Measurements from ENCODE around the gene FCMR.
"Not testable (repeated sequence)": the region's sequence is repeated elsewhere in the genome, so short reads cannot be mapped to it uniquely, and the experiment has no call there.

Gene FCMR

GRCh38 chr1:206873603-206874188 lies 48.0 kb downstream of the FCMR start:
- H3K4me3 ChIP-seq (ENCODE audit: low read length), result no peak overlapping the region
- TF ChIP-seq ZNF274 (IDR thresholded peaks at IDR 0.05; ENCODE audit: low read depth, low read length), result no peak

GRCh38 chr1:206872139-206872538 lies 49.6 kb downstream of the FCMR start:
- TF ChIP-seq ZNF274 (IDR thresholded peaks at IDR 0.05; ENCODE audit: low read depth, low read length), result no peak
- no peak overlapping the region for H3K4me3 ChIP-seq (ENCODE audit: low read length)

DNA sequence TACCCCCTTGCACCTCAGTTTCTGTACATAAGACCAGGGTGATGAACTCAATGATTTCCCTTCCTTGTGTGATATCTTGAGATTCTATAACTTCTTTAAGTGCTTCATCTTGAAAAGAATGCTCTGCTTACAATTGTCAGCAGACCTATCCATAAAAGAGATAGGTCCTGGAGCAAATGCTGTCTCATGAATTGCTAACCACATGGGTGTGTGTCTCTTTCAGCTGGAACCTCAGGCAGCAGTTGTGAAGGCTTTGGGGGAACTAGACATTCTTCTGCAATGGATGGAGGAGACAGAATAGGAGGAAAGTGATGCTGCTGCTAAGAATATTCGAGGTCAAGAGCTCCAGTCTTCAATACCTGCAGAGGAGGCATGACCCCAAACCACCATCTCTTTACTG lies 53.5 kb downstream of the FCMR start:
- H3K4me3 ChIP-seq (ENCODE audit: low read length), result no peak overlapping the region
- TF ChIP-seq ZNF274 (IDR thresholded peaks at IDR 0.05; ENCODE audit: low read depth, low read length), result no peak

GRCh38 chr1:206867716-206868115 lies 54.0 kb downstream of the FCMR start:
- H3K4me3 ChIP-seq (ENCODE audit: low read length), result no peak overlapping the region
- no peak for TF ChIP-seq ZNF274 (IDR thresholded peaks at IDR 0.05; ENCODE audit: low read depth, low read length)

DNA sequence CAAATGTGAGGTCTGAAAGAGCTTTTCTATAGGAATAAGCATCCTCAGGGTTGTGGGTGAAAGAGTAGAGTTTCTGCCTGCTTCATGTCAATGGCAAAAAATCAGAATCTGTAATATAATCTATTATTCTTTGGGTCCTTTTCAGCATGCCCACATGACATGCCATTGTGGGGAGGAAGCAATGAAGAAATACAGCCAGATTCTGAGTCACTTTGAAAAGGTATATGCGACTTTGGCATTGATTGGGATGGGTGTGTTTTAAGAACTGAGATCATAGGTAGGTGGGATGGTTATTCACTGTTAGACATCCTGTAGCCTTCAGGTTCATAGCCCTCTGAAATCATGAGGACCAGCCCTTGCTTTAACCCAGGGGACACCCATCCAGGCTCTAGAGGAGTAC lies 54.5 kb downstream of the FCMR start:
- no peak overlapping the region for H3K4me3 ChIP-seq (ENCODE audit: low read length)
- no peak for TF ChIP-seq ZNF274 (IDR thresholded peaks at IDR 0.05; ENCODE audit: low read depth, low read length)

DNA sequence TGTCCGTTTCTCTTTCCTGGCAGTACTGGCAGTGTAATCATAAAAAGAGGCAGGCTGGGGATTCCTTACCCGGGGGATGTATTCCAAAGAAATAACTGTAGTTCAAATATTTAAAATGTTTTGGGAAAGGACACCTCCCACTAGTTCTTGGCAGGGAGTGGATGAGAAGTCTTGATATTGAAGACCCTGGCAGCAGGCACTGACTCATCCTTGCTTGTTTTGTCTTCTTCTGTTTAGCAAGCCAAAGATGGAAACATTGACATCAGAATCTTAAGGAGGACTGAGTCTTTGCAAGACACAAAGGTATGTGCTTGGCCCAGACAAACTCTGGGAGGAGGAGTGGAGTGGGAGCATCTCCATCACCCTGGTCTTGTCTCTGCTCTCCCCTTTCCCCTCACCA lies 55.7 kb downstream of the FCMR start:
- no peak for TF ChIP-seq ZNF274 (IDR thresholded peaks at IDR 0.05; ENCODE audit: low read depth, low read length)
- H3K4me3 ChIP-seq (ENCODE audit: low read length), result no peak overlapping the region

DNA sequence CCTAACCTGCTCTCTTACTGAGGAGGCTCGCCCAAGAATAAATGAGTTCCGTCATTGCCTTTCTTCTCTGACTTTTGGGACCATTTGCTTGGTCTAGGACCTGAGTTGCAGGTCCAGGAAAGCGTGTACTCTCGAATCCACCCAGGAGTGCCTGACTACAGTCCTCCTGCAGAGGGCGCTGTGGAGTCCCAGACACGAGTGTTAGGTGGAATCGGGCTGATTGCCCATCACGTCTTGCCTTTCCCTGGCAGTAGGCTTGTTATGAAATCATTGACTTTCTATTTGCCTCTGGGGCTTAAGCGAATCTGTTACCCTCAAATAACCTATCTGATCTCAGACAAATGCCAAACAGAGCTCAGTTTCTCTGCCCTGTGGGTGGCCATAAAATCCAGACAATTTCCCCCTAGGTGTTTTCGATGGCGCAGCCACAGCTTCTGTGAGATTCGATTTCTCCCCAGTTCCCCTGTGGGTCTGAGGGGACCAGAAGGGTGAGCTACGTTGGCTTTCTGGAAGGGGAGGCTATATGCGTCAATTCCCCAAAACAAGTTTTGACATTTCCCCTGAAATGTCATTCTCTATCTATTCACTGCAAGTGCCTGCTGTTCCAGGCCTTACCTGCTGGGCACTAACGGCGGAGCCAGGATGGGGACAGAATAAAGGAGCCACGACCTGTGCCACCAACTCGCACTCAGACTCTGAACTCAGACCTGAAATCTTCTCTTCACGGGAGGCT lies 56.6 kb downstream of the FCMR start, which contains the start of gene IL20:
Gene IL20, plus strand, starts transcription at position 685 of the 733 bp plus-strand sequence. CDS start 230 bp downstream, outside the sequence.
- H3K4me3 ChIP-seq (ENCODE audit: low read length), result no peak within 1 kb of the TSS
- no peak for TF ChIP-seq ZNF274 (IDR thresholded peaks at IDR 0.05; ENCODE audit: low read depth, low read length)

GRCh38 chr1:206863266-206863665 lies 58.5 kb downstream of the FCMR start:
- H3K4me3 ChIP-seq (ENCODE audit: low read length), result no peak overlapping the region
- no peak for TF ChIP-seq ZNF274 (IDR thresholded peaks at IDR 0.05; ENCODE audit: low read depth, low read length)

- H3K4me3 ChIP-seq (ENCODE audit: low read length), result no peak overlapping the region
- no peak for TF ChIP-seq ZNF274 (IDR thresholded peaks at IDR 0.05; ENCODE audit: low read depth, low read length)
Measured at GRCh38 chr1:206860165-206860564, 61.6 kb downstream of the FCMR start.

DNA sequence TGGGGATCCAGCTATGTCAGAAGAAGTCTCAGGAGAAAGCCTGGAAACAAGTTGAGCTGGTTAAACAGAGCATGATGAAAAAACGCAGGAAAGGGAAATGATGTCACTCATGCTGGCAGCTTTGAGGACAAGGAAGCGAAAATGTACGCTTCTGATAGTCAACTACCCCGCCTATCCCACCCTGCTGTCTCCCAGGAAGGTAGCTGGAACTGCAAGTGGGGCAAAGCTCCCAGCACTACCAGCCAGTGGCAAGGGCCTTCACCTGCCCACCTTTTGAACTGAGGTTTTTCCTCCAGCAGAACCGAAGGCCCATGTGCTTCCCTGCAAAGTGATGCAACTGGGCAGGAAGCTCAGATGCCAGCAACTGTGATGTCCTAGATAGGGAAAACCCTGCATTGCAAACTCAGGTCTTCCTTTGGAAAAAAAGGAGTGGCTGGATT lies 62.6 kb downstream of the FCMR start:
- no peak overlapping the region for H3K4me3 ChIP-seq (ENCODE audit: low read length)
- TF ChIP-seq ZNF274 (IDR thresholded peaks at IDR 0.05; ENCODE audit: low read depth, low read length), result no peak

DNA sequence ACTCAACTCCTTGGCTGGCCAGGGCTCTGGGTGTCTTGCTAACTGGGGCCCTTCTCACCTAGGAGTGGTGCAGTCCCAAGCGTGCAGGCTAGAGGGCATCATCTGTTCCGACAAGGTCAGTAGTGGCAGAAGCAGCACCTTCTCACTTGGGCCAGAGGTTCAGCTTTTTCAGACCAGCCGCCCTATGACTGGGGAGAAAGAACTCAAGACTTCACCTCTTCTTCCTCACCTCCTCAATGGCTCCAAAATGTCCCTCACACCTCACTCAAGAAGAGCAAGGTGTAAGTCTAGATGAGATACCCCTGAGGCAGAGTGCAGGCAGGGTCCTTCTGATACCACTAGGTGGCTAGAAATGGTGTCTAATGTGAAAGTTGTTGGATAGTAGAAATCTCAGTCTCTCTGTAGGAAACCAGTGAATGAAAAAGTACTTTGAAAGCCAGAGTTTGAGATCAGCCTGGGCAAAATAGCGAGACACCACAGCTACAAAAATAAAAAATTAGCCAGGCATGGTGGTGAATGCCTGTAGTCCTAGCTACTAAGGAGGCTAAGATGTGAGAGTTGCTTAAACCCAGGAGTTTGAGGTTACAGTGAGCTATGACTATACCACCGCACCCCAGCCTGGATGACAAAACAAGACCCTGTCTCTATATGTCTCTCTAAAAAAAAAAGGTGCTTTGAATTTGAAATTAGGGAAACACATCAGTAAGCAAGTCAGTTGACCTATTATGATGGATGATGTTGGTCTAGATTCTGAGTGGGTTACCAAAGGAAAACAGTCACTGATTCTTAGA lies 64.9 kb downstream of the FCMR start:
- TF ChIP-seq ZNF274 (IDR thresholded peaks at IDR 0.05; ENCODE audit: low read depth, low read length), result no peak
- H3K4me3 ChIP-seq (ENCODE audit: low read length), result no peak overlapping the region

- H3K4me3 ChIP-seq (ENCODE audit: low read length), result no peak overlapping the region
- TF ChIP-seq ZNF274 (IDR thresholded peaks at IDR 0.05; ENCODE audit: low read depth, low read length), result no peak
Measured at GRCh38 chr1:206855859-206856258, 65.9 kb downstream of the FCMR start.

- TF ChIP-seq ZNF274 (IDR thresholded peaks at IDR 0.05; ENCODE audit: low read depth, low read length), result no peak
- no peak overlapping the region for H3K4me3 ChIP-seq (ENCODE audit: low read length)
Measured at GRCh38 chr1:206854401-206855129, 67.2 kb downstream of the FCMR start.

DNA sequence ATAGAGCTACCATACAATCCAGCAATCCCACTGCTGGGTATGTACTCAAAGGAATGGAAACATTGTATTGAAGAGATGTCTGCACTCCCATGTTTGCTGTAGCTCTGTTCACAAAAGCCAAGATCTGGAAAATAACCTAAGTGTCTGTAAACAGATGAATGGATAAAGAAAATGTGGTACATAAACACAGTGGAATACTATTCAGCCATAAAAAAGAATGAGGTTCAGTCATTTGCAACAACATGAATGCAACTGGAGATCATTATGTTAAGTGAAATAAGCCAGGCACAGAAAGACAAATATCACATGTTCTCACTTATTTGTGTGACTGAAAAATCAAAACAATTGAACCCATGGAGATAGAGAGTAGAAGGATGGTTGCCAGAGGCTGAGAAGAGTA lies 68.0 kb downstream of the FCMR start:
- H3K4me3 ChIP-seq (ENCODE audit: low read length), result not testable (repeated sequence)
